ENCODE results near the gene SLC44A4. TPM values are rescaled to one million over a fixed set of nuclear protein-coding genes. Genes with fewer than 3 reads are reported as not detected.
A peak's percentile ranks its signal among the peaks of the same experiment; 100 is the strongest.
"Not testable (repeated sequence)": the region's sequence is repeated elsewhere in the genome, so short reads cannot be mapped to it uniquely, and the experiment has no call there.

Gene SLC44A4
- total RNA-seq, 1 donor from 2014 or later, result 0.11 TPM

- DNase-seq (ENCODE audit: low read depth), result no peak
Measured at GRCh38 chr6:31860349-31860748, 18.4 kb downstream of the SLC44A4 start.

- DNase-seq (ENCODE audit: low read depth), result no peak
Measured at GRCh38 chr6:31859923-31860322, 18.9 kb downstream of the SLC44A4 start.

GRCh38 chr6:31858707-31859106, 20.1 kb downstream of the SLC44A4 start:
- DNase-seq (ENCODE audit: low read depth), result no peak

GRCh38 chr6:31857774-31858173, 21.0 kb downstream of the SLC44A4 start:
- DNase-seq (ENCODE audit: low read depth), result not testable (repeated sequence)

GRCh38 chr6:31851980-31852718, 26.6 kb downstream of the SLC44A4 start:
- not testable (repeated sequence) for DNase-seq (ENCODE audit: low read depth)

- DNase-seq (ENCODE audit: low read depth), result no peak
Measured at GRCh38 chr6:31851485-31851832, 27.3 kb downstream of the SLC44A4 start.

GRCh38 chr6:31850765-31851484, 27.9 kb downstream of the SLC44A4 start:
- no peak for DNase-seq (ENCODE audit: low read depth)

- DNase-seq (ENCODE audit: low read depth), result no peak
Measured at GRCh38 chr6:31847276-31847978, 31.4 kb downstream of the SLC44A4 start.

- DNase-seq (ENCODE audit: low read depth), result no peak
Measured at GRCh38 chr6:31844507-31844906, 34.3 kb downstream of the SLC44A4 start.

GRCh38 chr6:31842053-31842452, 36.7 kb downstream of the SLC44A4 start:
- DNase-seq (ENCODE audit: low read depth), result no peak

GRCh38 chr6:31839779-31840126, 39.0 kb downstream of the SLC44A4 start:
- not testable (repeated sequence) for DNase-seq (ENCODE audit: low read depth)

GRCh38 chr6:31838968-31839367, 39.8 kb downstream of the SLC44A4 start:
- no peak for DNase-seq (ENCODE audit: low read depth)

GRCh38 chr6:31838114-31838553, 40.7 kb downstream of the SLC44A4 start:
- DNase-seq (ENCODE audit: low read depth), result not testable (repeated sequence)

GRCh38 chr6:31837369-31838113, 41.3 kb downstream of the SLC44A4 start:
- DNase-seq (ENCODE audit: low read depth), result no peak

GRCh38 chr6:31836474-31837368, 42.1 kb downstream of the SLC44A4 start:
- DNase-seq (ENCODE audit: low read depth), result peak; percentile 61

GRCh38 chr6:31836047-31836473, 42.7 kb downstream of the SLC44A4 start:
- DNase-seq (ENCODE audit: low read depth), result peak; percentile 28

GRCh38 chr6:31834367-31835250, 44.2 kb downstream of the SLC44A4 start:
- peak; percentile 92 for DNase-seq (ENCODE audit: low read depth)

GRCh38 chr6:31831350-31832215, 47.2 kb downstream of the SLC44A4 start:
- DNase-seq (ENCODE audit: low read depth), result no peak
